ENCODE results near the gene PACRG.

Gene PACRG

DNA sequence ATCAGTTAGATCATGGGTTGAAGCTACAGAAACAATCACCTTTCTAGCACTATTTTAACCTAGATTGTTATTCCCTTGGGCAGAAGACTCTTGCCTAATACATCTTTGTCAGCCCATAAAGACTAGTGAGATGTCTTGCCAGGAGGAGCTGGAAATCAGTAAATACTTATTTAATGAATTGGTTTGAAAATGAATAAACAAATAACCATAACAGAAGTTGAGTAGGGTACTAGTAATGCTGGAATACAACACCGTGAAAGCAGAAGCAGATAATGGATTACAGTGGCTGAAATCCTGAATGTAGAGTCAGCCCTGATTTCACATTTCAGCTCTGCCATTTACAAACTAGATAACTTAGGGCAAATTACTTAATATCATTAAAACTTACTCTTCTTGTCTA is 236.1 kb downstream of the PACRG start:
- TF ChIP-seq NFIC (IDR thresholded peaks at IDR 0.05), result no peak
- no peak for TF ChIP-seq CREB1 (IDR thresholded peaks at IDR 0.05; ENCODE audit: low read depth)
- TF ChIP-seq, protein P1, sequence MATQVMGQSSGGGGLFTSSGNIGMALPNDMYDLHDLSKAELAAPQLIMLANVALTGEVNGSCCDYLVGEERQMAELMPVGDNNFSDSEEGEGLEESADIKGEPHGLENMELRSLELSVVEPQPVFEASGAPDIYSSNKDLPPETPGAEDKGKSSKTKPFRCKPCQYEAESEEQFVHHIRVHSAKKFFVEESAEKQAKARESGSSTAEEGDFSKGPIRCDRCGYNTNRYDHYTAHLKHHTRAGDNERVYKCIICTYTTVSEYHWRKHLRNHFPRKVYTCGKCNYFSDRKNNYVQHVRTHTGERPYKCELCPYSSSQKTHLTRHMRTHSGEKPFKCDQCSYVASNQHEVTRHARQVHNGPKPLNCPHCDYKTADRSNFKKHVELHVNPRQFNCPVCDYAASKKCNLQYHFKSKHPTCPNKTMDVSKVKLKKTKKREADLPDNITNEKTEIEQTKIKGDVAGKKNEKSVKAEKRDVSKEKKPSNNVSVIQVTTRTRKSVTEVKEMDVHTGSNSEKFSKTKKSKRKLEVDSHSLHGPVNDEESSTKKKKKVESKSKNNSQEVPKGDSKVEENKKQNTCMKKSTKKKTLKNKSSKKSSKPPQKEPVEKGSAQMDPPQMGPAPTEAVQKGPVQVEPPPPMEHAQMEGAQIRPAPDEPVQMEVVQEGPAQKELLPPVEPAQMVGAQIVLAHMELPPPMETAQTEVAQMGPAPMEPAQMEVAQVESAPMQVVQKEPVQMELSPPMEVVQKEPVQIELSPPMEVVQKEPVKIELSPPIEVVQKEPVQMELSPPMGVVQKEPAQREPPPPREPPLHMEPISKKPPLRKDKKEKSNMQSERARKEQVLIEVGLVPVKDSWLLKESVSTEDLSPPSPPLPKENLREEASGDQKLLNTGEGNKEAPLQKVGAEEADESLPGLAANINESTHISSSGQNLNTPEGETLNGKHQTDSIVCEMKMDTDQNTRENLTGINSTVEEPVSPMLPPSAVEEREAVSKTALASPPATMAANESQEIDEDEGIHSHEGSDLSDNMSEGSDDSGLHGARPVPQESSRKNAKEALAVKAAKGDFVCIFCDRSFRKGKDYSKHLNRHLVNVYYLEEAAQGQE (IDR thresholded peaks at IDR 0.05; ENCODE audit: low read depth), result no peak

GRCh38 chr6:162964488-162965140 is 236.8 kb downstream of the PACRG start:
- TF ChIP-seq NFIC (IDR thresholded peaks at IDR 0.05), result no peak
- no peak for TF ChIP-seq CEBPB (IDR thresholded peaks at IDR 0.05)
- TF ChIP-seq TAF1 (IDR thresholded peaks at IDR 0.05; ENCODE audit: low read depth), result no peak
- no peak for TF ChIP-seq USF1 (IDR thresholded peaks at IDR 0.05)
- no peak for TF ChIP-seq RAD21 (IDR thresholded peaks at IDR 0.05; ENCODE audit: low read depth)
- TF ChIP-seq TCF12 (IDR thresholded peaks at IDR 0.05; ENCODE audit: low read depth), result no peak
- TF ChIP-seq EGR1 (IDR thresholded peaks at IDR 0.05), result no peak
- TF ChIP-seq FOXM1 (IDR thresholded peaks at IDR 0.05; ENCODE audit: borderline replicate concordance, low read depth), result no peak
- no peak for TF ChIP-seq MAX (IDR thresholded peaks at IDR 0.05)
- no peak for TF ChIP-seq CREB1 (IDR thresholded peaks at IDR 0.05; ENCODE audit: low read depth)
- TF ChIP-seq YY1 (IDR thresholded peaks at IDR 0.05; ENCODE audit: low read depth), result no peak
- no peak for TF ChIP-seq EP300 (IDR thresholded peaks at IDR 0.05; ENCODE audit: borderline replicate concordance)
- TF ChIP-seq, protein P1 (IDR thresholded peaks at IDR 0.05; ENCODE audit: low read depth), result no peak

GRCh38 chr6:162965366-162965765 is 237.6 kb downstream of the PACRG start:
- TF ChIP-seq YY1 (IDR thresholded peaks at IDR 0.05; ENCODE audit: low read depth), result no peak
- TF ChIP-seq TEAD4 (IDR thresholded peaks at IDR 0.05), result no peak
- TF ChIP-seq MAX (IDR thresholded peaks at IDR 0.05), result no peak
- no peak for TF ChIP-seq FOXM1 (IDR thresholded peaks at IDR 0.05; ENCODE audit: borderline replicate concordance, low read depth)
- no peak for TF ChIP-seq EGR1 (IDR thresholded peaks at IDR 0.05)
- TF ChIP-seq TAF1 (IDR thresholded peaks at IDR 0.05; ENCODE audit: low read depth), result no peak
- no peak for TF ChIP-seq RAD21 (IDR thresholded peaks at IDR 0.05; ENCODE audit: low read depth)
- no peak for TF ChIP-seq CEBPB (IDR thresholded peaks at IDR 0.05)
- TF ChIP-seq CREB1 (IDR thresholded peaks at IDR 0.05; ENCODE audit: low read depth), result no peak
- TF ChIP-seq EP300 (IDR thresholded peaks at IDR 0.05; ENCODE audit: borderline replicate concordance), result no peak
- TF ChIP-seq, protein P1 (IDR thresholded peaks at IDR 0.05; ENCODE audit: low read depth), result no peak
- no peak for TF ChIP-seq TCF12 (IDR thresholded peaks at IDR 0.05; ENCODE audit: low read depth)
- no peak for TF ChIP-seq NFIC (IDR thresholded peaks at IDR 0.05)
- no peak for TF ChIP-seq USF1 (IDR thresholded peaks at IDR 0.05)
- no peak for TF ChIP-seq ZBTB7A (IDR thresholded peaks at IDR 0.05; ENCODE audit: low read depth)

DNA sequence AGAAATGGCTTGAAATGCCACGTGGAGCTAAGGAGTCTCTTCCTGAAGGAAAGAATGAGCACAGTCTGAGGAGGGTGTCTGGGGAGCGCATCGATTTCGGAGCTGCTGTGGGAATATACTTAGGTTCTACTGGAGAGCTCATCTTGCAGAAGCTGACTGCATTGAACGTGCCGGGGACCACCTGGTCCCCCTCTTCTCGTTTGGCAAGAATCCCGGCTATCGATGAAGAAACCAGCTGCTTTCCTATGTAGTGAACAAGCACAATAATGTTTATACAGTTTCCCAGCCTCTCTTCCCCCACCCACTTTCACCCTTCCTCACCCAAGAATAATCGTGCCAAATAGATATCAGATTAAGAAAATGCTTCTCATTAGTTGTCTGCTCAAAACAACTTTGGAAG is 242.5 kb downstream of the PACRG start:
- no peak for TF ChIP-seq TAF1 (IDR thresholded peaks at IDR 0.05; ENCODE audit: low read depth)
- no peak for TF ChIP-seq TEAD4 (IDR thresholded peaks at IDR 0.05)
- no peak for TF ChIP-seq USF1 (IDR thresholded peaks at IDR 0.05)
- no peak for TF ChIP-seq RAD21 (IDR thresholded peaks at IDR 0.05; ENCODE audit: low read depth)
- no peak for TF ChIP-seq TCF12 (IDR thresholded peaks at IDR 0.05; ENCODE audit: low read depth)
- TF ChIP-seq MAX (IDR thresholded peaks at IDR 0.05), result no peak
- TF ChIP-seq CREB1 (IDR thresholded peaks at IDR 0.05; ENCODE audit: low read depth), result no peak

All from Ishikawa (cell line).